ENCODE data around the gene FBXO7. TPM values are rescaled to one million over a fixed set of nuclear protein-coding genes. Genes with fewer than 3 reads are reported as not detected.

The FBXO7 gene
- total and polyA plus RNA-seq, 2 experiments from 2014 or later: 38.6 to 68.5 TPM

DNA sequence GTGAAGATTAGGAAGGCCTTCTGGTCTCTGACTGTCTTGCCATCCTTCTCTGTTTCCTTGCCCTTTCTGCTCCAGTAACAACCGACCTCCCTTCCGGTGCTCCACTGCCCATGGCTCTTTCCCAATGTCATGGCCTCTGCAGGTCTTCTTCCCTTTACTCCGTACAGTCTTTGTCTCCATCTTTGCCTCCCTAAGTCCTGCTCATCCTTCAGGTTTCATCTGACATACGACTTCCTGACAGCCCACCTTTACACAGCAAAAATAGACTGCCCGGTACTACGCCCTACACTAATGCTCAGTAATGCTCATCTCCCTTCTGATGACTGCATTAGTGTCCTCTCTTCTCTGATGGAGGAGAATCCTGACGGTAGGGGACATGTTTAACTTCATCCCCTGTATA, 63.9 kb downstream of the FBXO7 start:
- Histone ChIP-seq H3F3A (replicated peaks; ENCODE audit: low read depth) (no peaks in the 10 kb centered on the region), H2AFZ (no peak overlapping the region), H3K4me1 (ENCODE audit: insufficient read depth) (no peaks in the 10 kb centered on the region), H3K27ac (ENCODE audit: low read depth) (no peak overlapping the region), H3K4me3 (no peak overlapping the region), H3K27me3 (ENCODE audit: insufficient read depth) (no peaks in the 10 kb centered on the region), H3K4me2 (no peak overlapping the region), H3K79me2 (replicated peaks; ENCODE audit: insufficient read depth) (no peaks in the 10 kb centered on the region), H4K20me1 (replicated peaks; ENCODE audit: insufficient read depth) (no peaks in the 10 kb centered on the region), H3K36me3 (ENCODE audit: insufficient read depth) (no peaks in the 10 kb centered on the region), H3K9me2 (ENCODE audit: insufficient read depth) (no peaks in the 10 kb centered on the region)
- H3K4me1 Mint-ChIP-seq: no peaks in the 10 kb centered on the region; the same call in 2 of the 3 replicates
- H3K27ac Mint-ChIP-seq: no peak overlapping the region
- H3K27me3 Mint-ChIP-seq (ENCODE audit: insufficient read depth, low read depth, poor library complexity): peaks cover 7% of the 10 kb centered on the region
- H3K4me3 Mint-ChIP-seq: no peak overlapping the region
- TF ChIP-seq, protein P1, sequence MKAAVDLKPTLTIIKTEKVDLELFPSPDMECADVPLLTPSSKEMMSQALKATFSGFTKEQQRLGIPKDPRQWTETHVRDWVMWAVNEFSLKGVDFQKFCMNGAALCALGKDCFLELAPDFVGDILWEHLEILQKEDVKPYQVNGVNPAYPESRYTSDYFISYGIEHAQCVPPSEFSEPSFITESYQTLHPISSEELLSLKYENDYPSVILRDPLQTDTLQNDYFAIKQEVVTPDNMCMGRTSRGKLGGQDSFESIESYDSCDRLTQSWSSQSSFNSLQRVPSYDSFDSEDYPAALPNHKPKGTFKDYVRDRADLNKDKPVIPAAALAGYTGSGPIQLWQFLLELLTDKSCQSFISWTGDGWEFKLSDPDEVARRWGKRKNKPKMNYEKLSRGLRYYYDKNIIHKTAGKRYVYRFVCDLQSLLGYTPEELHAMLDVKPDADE (IDR thresholded peaks at IDR 0.05): no peak
- TF ChIP-seq ZNF114 (CRISPR knock-in tag; IDR thresholded peaks at IDR 0.05) (no peak), EZH2phosphoT487 (IDR thresholded peaks at IDR 0.05; ENCODE audit: unreplicated experiment) (no peak), CREB1 (CRISPR knock-in tag; IDR thresholded peaks at IDR 0.05; ENCODE audit: low read depth) (no peak), POLR2AphosphoS5 (IDR thresholded peaks at IDR 0.05; ENCODE audit: low read depth) (no peak)
- TF ChIP-seq, protein P2, sequence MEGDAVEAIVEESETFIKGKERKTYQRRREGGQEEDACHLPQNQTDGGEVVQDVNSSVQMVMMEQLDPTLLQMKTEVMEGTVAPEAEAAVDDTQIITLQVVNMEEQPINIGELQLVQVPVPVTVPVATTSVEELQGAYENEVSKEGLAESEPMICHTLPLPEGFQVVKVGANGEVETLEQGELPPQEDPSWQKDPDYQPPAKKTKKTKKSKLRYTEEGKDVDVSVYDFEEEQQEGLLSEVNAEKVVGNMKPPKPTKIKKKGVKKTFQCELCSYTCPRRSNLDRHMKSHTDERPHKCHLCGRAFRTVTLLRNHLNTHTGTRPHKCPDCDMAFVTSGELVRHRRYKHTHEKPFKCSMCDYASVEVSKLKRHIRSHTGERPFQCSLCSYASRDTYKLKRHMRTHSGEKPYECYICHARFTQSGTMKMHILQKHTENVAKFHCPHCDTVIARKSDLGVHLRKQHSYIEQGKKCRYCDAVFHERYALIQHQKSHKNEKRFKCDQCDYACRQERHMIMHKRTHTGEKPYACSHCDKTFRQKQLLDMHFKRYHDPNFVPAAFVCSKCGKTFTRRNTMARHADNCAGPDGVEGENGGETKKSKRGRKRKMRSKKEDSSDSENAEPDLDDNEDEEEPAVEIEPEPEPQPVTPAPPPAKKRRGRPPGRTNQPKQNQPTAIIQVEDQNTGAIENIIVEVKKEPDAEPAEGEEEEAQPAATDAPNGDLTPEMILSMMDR (conservative IDR thresholded peaks at IDR 0.05; ENCODE audit: low read depth in 2 of 2): no peak
- peaks cover 7% of the 10 kb centered on the region; the same call in 2 of the 3 replicates for H3K36me3 Mint-ChIP-seq (ENCODE audit: low read depth)
- no peaks in the 10 kb centered on the region; the same call in 2 of the 3 replicates for H3K9me3 Mint-ChIP-seq
- DNase-seq (ENCODE audit: low spot score) (no peak), ATAC-seq (no peak)

- Mint-ChIP-seq H3K4me1 (no peaks in the 10 kb centered on the region; the same call in 2 of the 3 replicates), H3K27ac (no peak overlapping the region), H3K27me3 (ENCODE audit: insufficient read depth, low read depth, poor library complexity) (peaks cover 7% of the 10 kb centered on the region), H3K4me3 (no peak overlapping the region), H3K9me3 (no peaks in the 10 kb centered on the region; the same call in 2 of the 3 replicates), H3K36me3 (ENCODE audit: low read depth) (peaks cover 7% of the 10 kb centered on the region; the same call in 2 of the 3 replicates)
- H3K4me3 ChIP-seq: no peak overlapping the region
- no peaks in the 10 kb centered on the region for H3K79me2 ChIP-seq (replicated peaks; ENCODE audit: insufficient read depth)
- TF ChIP-seq, protein P3, sequence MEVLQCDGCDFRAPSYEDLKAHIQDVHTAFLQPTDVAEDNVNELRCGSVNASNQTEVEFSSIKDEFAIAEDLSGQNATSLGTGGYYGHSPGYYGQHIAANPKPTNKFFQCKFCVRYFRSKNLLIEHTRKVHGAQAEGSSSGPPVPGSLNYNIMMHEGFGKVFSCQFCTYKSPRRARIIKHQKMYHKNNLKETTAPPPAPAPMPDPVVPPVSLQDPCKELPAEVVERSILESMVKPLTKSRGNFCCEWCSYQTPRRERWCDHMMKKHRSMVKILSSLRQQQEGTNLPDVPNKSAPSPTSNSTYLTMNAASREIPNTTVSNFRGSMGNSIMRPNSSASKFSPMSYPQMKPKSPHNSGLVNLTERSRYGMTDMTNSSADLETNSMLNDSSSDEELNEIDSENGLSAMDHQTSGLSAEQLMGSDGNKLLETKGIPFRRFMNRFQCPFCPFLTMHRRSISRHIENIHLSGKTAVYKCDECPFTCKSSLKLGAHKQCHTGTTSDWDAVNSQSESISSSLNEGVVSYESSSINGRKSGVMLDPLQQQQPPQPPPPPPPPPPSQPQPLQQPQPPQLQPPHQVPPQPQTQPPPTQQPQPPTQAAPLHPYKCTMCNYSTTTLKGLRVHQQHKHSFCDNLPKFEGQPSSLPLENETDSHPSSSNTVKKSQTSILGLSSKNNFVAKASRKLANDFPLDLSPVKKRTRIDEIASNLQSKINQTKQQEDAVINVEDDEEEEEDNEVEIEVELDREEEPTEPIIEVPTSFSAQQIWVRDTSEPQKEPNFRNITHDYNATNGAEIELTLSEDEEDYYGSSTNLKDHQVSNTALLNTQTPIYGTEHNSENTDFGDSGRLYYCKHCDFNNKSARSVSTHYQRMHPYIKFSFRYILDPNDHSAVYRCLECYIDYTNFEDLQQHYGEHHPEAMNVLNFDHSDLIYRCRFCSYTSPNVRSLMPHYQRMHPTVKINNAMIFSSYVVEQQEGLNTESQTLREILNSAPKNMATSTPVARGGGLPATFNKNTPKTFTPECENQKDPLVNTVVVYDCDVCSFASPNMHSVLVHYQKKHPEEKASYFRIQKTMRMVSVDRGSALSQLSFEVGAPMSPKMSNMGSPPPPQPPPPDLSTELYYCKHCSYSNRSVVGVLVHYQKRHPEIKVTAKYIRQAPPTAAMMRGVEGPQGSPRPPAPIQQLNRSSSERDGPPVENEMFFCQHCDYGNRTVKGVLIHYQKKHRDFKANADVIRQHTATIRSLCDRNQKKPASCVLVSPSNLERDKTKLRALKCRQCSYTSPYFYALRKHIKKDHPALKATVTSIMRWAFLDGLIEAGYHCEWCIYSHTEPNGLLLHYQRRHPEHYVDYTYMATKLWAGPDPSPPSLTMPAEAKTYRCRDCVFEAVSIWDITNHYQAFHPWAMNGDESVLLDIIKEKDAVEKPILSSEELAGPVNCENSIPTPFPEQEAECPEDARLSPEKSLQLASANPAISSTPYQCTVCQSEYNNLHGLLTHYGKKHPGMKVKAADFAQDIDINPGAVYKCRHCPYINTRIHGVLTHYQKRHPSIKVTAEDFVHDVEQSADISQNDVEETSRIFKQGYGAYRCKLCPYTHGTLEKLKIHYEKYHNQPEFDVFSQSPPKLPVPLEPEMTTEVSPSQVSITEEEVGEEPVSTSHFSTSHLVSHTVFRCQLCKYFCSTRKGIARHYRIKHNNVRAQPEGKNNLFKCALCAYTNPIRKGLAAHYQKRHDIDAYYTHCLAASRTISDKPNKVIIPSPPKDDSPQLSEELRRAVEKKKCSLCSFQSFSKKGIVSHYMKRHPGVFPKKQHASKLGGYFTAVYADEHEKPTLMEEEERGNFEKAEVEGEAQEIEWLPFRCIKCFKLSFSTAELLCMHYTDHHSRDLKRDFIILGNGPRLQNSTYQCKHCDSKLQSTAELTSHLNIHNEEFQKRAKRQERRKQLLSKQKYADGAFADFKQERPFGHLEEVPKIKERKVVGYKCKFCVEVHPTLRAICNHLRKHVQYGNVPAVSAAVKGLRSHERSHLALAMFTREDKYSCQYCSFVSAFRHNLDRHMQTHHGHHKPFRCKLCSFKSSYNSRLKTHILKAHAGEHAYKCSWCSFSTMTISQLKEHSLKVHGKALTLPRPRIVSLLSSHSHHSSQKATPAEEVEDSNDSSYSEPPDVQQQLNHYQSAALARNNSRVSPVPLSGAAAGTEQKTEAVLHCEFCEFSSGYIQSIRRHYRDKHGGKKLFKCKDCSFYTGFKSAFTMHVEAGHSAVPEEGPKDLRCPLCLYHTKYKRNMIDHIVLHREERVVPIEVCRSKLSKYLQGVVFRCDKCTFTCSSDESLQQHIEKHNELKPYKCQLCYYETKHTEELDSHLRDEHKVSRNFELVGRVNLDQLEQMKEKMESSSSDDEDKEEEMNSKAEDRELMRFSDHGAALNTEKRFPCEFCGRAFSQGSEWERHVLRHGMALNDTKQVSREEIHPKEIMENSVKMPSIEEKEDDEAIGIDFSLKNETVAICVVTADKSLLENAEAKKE (CRISPR knock-in tag; IDR thresholded peaks at IDR 0.05): no peak
- no peak for TF ChIP-seq ZNF331 (CRISPR knock-in tag; IDR thresholded peaks at IDR 0.05; ENCODE audit: low read depth)
- no peaks in the 10 kb centered on the region for H3F3A ChIP-seq (replicated peaks; ENCODE audit: low read depth)
- no peak overlapping the region for H3K27ac ChIP-seq (ENCODE audit: low read depth)
- H3K36me3 ChIP-seq (ENCODE audit: insufficient read depth): no peaks in the 10 kb centered on the region
- DNase-seq (ENCODE audit: low spot score) (no peak), ATAC-seq (no peak)
- no peaks in the 10 kb centered on the region for H4K20me1 ChIP-seq (replicated peaks; ENCODE audit: insufficient read depth)
- H3K4me2 ChIP-seq: no peak overlapping the region
- no peaks in the 10 kb centered on the region for H3K27me3 ChIP-seq (ENCODE audit: insufficient read depth)
- H3K4me1 ChIP-seq (ENCODE audit: insufficient read depth): no peaks in the 10 kb centered on the region
- no peaks in the 10 kb centered on the region for H3K9me2 ChIP-seq (ENCODE audit: insufficient read depth)
- H2AFZ ChIP-seq: no peak overlapping the region
Observed at GRCh38 chr22:32539631-32540421, 65.2 kb downstream of the FBXO7 start.
